Endothelial cell (in vitro differentiated cells): ENCODE measurements around the gene DOLPP1. TPM values are rescaled to one million over a fixed set of nuclear protein-coding genes. Genes with fewer than 3 reads are reported as not detected.

Source experiments
- DNase-seq: peaks from one replicate; pipeline ENCODE4 v3.0.0; 2021; ENCODE audit warnings: low spot score
- H3K27ac Mint-ChIP-seq: one replicate; pipeline ENCODE4 v1.8.0; 2021; ENCODE audit warnings: mixed read lengths, inconsistent platforms; ENCODE audit not compliant: unreplicated experiment
- H3K27me3 Mint-ChIP-seq: one replicate; pipeline ENCODE4 v1.8.0; 2021; ENCODE audit warnings: mild to moderate bottlenecking, moderate library complexity, mixed read lengths, inconsistent platforms; ENCODE audit not compliant: unreplicated experiment
- H3K36me3 Mint-ChIP-seq: one replicate; pipeline ENCODE4 v1.8.0; 2021; ENCODE audit warnings: mild to moderate bottlenecking, low read depth, mixed read lengths, inconsistent platforms; ENCODE audit not compliant: unreplicated experiment
- H3K4me1 Mint-ChIP-seq: one replicate; pipeline ENCODE4 v1.8.0; 2021; ENCODE audit warnings: mild to moderate bottlenecking, mixed read lengths, inconsistent platforms; ENCODE audit not compliant: unreplicated experiment
- H3K4me3 Mint-ChIP-seq: one replicate; pipeline ENCODE4 v1.8.0; 2021; ENCODE audit warnings: mild to moderate bottlenecking, mixed read lengths, inconsistent platforms; ENCODE audit not compliant: unreplicated experiment
- H3K9me3 Mint-ChIP-seq: one replicate; pipeline ENCODE4 v1.8.0; 2021; ENCODE audit warnings: mixed read lengths, inconsistent platforms; ENCODE audit not compliant: unreplicated experiment
- total RNA-seq: library from RNA; stranded (reverse); fragmentation: NEBNext Ultra II Directional; extraction: Animal tissue kit (Norgen Biotek cat#: 25700); gene quantifications from one replicate; pipeline ENCODE4 v1.2.1, GENCODE V29; 2021; ENCODE audit not compliant: unreplicated experiment
- TF ChIP-seq, protein P1 (sequence below): fragments of 200-600 bp; sonication (generic); IDR thresholded peaks from one replicate; pipeline ENCODE4 v1.5.0; 2021; ENCODE audit warnings: antibody characterized with exemption; ENCODE audit not compliant: unreplicated experiment

DOLPP1 gene
- total RNA-seq, 1 donor from 2014 or later, result 21.4 TPM

DNA sequence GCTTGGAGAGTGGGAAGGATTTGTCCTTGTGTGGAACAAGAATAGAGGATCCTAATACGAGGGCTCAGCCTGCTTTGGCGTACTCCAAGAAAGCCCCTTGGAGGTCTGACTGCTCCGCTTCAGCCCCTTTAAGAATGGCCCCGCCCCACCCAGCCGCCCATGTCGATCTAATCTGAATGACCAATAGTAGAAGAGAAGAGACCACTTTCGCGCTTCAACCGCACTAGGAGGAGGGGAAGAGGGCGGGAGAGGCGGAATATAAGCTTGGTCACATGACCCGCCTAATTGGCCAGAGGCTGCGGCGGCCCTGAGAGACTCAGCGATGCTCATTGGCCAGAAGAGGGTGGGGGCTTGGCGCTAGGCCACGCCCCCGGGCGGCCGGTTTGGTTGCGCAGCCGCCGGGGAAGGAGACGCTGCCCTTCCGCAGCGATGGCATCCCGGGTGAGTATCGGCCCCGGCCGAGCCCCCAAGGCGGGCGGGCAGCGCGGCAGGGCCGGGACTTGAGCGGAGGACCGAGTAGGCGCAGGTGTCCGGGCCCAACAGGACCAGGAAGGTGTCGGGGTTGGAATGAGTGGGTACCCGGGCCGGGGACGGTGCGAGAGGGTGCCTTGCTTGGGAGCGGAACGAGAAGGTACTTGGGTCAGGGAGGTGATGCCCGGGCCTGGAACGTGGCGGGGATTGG is 44.5 kb upstream of the DOLPP1 start, which contains the start of gene MIGA2:
MIGA2 (plus strand) TSS at position 386 of the 682 bp plus-strand sequence. CDS start 3,969 bp downstream, outside the sequence.
- Mint-ChIP-seq H3K9me3 (no peaks in the 10 kb centered on the region), H3K27ac (peak within 1 kb of the TSS; percentile 22), H3K4me1 (peaks cover 22% of the 10 kb centered on the region), H3K27me3 (no peaks in the 10 kb centered on the region), H3K36me3 (no peaks in the 10 kb centered on the region), H3K4me3 (peak within 1 kb of the TSS; percentile 97)
- DNase-seq, result peak; percentile 90
- TF ChIP-seq, protein P1, sequence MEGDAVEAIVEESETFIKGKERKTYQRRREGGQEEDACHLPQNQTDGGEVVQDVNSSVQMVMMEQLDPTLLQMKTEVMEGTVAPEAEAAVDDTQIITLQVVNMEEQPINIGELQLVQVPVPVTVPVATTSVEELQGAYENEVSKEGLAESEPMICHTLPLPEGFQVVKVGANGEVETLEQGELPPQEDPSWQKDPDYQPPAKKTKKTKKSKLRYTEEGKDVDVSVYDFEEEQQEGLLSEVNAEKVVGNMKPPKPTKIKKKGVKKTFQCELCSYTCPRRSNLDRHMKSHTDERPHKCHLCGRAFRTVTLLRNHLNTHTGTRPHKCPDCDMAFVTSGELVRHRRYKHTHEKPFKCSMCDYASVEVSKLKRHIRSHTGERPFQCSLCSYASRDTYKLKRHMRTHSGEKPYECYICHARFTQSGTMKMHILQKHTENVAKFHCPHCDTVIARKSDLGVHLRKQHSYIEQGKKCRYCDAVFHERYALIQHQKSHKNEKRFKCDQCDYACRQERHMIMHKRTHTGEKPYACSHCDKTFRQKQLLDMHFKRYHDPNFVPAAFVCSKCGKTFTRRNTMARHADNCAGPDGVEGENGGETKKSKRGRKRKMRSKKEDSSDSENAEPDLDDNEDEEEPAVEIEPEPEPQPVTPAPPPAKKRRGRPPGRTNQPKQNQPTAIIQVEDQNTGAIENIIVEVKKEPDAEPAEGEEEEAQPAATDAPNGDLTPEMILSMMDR, result no peak

DNA sequence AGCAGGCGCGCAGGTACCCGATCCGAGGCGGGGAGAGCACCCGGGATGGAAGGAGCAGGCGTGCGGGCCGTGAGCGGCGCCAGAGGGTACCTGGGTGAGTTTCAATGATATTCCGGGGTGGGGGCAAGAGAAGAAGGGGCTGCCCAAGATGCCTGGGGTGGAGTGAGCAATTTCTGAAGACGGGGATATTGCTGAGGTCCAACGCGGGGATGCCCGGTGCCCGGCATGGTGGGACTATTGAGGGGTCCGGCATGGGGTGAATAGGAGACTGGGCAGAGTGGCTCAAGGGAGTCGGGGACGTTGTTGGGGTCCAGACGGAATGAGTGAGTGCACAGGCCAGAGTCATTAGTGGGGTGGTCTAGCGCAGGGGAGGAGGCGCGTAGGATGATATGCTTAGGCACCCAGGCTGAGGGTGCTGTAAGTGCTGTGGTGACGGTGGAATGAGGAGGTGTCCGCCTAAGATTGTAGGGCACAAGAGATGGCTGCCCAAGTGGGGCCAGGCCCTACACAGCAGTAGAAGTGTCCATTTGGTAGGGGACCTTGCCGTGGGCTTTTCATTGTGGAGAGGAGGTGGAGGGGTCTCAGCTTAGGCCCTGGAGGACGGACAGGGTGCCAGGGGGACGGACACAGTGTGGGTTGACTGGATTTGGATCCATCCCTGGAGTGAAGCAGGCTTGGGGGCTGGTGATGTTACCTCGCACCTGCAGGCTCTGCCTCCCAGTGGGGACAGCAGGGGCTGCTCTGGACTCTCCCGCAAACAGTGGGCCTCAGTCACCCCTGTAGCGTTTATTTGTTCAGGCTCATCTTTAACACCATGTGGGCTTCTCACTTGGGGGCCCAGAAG is 43.8 kb upstream of the DOLPP1 start:
- DNase-seq, result no peak
- Mint-ChIP-seq H3K36me3 (no peaks in the 10 kb centered on the region), H3K27ac (peak overlapping the region; percentile 16), H3K27me3 (no peaks in the 10 kb centered on the region), H3K9me3 (no peaks in the 10 kb centered on the region), H3K4me3 (peak overlapping the region; percentile 97), H3K4me1 (peaks cover 22% of the 10 kb centered on the region)
- TF ChIP-seq, protein P1, result no peak

DNA sequence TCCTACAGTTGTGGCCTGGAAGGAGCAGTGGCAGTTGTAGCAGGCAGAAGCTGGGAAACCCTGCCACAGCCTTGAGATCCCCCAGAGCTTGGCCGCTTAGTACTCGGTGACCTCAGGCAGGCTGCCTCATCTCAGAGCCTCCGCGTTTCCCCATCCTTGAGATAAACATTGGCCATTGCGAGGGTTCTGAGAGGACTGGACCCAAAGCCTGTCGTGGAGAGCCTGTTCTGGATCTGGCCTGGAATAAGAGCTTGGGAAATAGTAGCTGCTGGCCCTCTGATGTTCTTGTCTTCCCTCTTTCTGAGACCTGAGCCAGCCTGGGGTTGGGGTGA is 43.2 kb upstream of the DOLPP1 start:
- Mint-ChIP-seq H3K4me3 (peak overlapping the region; percentile 97), H3K9me3 (no peaks in the 10 kb centered on the region), H3K27me3 (peaks cover 1% of the 10 kb centered on the region), H3K4me1 (peaks cover 22% of the 10 kb centered on the region), H3K27ac (no peak overlapping the region), H3K36me3 (peaks cover 4% of the 10 kb centered on the region)
- TF ChIP-seq, protein P1, result no peak
- DNase-seq, result no peak

DNA sequence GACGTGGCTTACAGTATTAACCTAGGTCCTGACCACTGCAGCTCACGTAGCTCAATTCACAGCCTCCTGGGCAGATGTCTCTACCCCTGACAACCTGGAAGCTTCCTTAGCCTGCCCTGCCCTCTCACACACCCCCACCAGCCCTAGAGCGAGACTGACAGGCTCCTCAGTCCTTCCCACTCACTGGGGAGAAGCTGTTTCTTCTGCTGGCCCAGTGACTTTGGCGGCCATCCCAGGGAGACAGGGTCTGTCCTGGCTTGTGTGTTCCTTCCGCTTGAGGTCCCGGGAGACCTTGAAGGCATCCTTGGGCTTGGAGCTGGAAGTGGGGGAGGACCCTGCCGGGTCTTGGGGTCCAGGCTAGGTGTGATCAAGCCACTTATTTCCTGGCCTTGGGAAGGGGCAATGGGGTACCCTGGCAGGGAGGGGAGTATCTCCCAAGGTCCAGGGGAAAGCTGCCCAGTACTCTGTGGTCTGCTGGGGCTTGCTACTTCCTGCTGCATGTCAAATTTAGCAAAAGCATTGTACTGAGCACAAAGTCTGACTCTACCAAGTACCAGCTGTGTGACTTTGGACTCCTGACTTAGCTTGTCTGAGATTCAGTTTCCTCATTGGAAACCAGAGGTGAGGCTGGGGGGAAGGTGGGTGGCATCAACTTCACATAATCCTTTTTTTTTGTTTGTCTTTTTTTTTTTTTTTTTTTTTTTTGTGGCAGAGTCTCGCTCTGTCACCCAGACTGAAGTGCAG is 42.6 kb upstream of the DOLPP1 start:
- Mint-ChIP-seq H3K4me3 (peak overlapping the region; percentile 78), H3K27me3 (peaks cover 1% of the 10 kb centered on the region), H3K36me3 (peaks cover 4% of the 10 kb centered on the region), H3K9me3 (no peaks in the 10 kb centered on the region), H3K27ac (no peak overlapping the region), H3K4me1 (peaks cover 22% of the 10 kb centered on the region)
- TF ChIP-seq, protein P1, result no peak
- DNase-seq, result no peak
